ENCODE results near the gene JADE3. TPM values are rescaled to one million over a fixed set of nuclear protein-coding genes. Genes with fewer than 3 reads are reported as not detected.

The JADE3 gene
- total RNA-seq, 1 experiment from 2014 or later = 10.1 TPM

GRCh38 chrX:46992070-46992469, 79.8 kb downstream of the JADE3 start:
- DNase-seq (ENCODE audit: low read depth) = no peak

- DNase-seq (ENCODE audit: low read depth) = no peak
These were observed 81.9 kb downstream of the JADE3 start for GRCh38 chrX:46994096-46994495.

DNA sequence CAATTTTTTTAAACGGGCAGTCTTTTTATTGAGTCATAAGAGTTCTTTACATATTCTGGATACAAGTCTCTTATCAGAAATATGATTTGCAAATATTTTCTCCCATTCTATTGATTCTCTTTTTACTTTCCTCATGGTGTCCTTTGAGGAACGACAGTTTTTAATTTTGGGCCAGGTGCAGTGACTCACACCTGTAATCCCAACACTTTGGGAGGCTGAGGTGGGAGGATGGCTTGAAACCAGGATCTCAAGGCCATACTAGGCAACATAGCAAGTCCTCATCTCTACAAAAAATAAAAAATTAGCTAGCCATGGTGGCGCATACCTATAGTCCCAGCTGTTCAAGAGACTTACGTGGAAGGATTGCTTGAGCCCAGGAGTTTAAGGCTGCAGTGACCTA, 99.9 kb downstream of the JADE3 start:
- DNase-seq (ENCODE audit: low read depth) = no peak

DNA sequence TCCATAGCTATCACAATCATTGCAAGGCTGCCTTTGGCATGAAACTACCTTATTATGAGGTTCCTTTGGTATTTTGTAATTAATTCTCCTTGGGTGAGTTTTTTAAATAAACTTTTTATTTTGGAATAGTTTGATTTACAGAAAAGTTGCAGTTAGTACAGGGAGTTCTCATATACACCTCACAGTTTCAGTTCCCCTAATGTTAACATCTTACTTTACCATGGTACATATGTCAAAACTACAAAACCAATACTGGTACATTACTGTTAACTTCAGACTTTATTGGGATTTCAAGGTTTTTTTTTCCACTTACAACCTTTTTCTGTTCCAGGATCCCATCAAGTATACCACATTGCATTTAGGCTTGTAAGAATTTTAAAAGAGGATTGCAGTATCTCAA, 114.0 kb downstream of the JADE3 start:
- no peak for DNase-seq (ENCODE audit: low read depth)

DNA sequence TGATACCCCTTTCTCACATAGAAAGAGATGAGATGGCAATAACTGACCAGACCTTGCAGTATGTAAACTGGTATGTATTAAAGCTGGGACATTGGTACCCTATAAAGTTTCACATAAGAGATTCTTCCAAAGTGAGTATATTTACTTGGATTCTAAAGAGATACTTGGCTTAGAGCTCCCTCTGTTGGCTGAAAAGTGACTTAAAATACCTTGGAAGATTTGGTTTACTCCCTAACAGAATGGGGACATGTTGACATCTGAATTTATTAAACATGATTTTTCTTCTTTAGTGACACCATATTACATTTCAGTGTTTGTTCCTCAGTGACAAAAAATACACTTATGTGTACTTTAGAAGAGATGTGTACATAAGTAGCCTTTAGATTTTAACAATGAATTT, 118.1 kb downstream of the JADE3 start:
- DNase-seq (ENCODE audit: low read depth) = peak; percentile 10

DNA sequence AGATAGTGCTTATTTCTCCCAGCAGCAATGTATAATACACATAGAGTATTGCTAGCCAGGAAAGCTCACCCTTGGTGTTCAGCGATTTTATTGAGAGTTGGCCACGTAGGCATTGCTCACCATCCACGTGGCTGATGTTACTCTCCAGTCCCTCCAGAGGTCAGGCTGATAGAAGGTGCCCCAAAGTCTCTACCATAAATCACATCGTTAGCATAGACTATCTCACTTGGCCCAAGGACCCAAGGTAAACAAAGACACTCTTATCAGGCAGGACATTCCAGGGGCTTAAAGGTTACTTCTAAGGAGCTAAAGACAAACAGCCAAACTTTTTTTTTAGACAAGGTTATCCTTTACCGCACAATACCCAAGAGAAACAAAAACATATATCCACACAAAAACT, 135.8 kb downstream of the JADE3 start:
- no peak for DNase-seq (ENCODE audit: low read depth)

DNA sequence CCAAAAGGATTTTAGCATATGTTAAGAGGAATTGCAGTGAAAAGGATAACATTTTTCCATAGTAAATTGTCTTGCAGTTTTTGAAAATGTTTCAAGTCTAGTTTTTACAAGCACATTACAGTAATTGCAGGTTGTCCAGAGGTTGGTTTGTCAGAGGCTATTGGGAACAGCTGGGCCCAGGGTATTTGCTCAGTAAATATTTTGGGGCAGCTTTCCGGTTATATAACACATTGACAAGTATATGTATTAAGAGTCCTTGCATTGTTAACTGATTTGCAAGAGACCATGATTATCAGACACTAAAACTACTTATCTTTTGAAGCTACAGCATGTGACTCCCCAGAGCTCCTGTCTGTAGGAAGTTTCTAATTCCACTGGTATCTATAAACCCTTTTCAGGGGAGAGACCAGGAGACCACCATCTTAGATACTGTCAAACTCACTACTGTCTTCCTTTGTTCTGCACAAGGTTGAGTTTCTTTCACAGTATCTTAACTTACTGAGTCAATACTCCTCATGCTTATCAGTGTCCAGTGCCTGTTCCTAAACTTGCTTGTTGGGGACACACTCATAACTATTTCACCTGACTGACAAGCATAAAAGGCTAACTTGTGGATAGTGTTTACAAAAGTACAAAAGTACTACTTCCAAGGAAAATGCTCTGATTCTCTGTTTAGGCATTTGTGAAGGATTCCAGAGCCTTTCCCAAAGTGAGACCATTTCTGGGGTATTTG, 147.1 kb downstream of the JADE3 start:
- no peak for DNase-seq (ENCODE audit: low read depth)

- DNase-seq (ENCODE audit: low read depth) = no peak
These were observed 148.5 kb downstream of the JADE3 start for GRCh38 chrX:47060708-47061107.

GRCh38 chrX:47061238-47061919, 149.2 kb downstream of the JADE3 start:
- DNase-seq (ENCODE audit: low read depth) = no peak

GRCh38 chrX:47063179-47063578, 151.0 kb downstream of the JADE3 start:
- DNase-seq (ENCODE audit: low read depth) = no peak

DNA sequence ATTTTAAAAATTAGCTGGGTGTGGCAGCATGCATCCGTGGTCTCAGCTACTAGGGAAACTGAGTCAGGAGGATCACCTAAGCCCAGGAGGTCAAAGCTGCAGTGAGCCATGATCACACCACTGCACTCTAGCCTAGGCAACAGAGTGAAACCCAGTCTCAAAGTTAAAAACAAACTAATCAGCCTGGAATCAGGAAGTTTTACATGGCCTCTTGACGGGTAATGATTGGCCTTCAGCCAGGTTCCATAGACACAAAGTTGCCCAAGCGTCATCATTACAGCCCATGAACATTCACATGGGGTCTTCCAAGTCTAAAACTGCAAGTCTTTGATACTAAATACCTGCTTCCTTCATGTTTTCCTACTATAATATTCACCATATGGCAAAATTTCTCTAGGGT, 156.0 kb downstream of the JADE3 start:
- no peak for DNase-seq (ENCODE audit: low read depth)

DNA sequence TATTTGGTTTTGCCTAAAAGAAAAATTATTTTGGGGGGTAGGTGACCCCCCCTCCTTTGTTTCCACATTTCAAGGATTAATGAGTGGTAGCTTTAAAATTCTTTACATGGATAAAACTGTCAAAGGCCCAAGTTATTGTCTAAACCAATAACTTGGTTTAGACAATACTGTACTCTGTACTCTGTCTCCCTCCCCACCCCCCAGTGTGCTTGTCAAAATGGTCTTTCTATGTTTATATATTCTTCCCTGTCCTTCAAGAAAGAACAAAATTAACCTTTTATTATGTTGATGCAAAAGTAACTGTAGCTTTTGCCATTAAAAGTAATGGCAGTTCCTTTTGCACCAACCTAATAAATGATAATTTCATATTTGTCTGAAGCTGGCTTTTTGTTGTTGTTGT, 156.5 kb downstream of the JADE3 start:
- DNase-seq (ENCODE audit: low read depth) = no peak

GRCh38 chrX:47078129-47079043, 166.2 kb downstream of the JADE3 start, which contains the start of gene RGN:
Gene RGN (plus strand): TSS chrX:47078443. CDS start chrX:47081145, 2,702 bp downstream.
- no peak for DNase-seq (ENCODE audit: low read depth)

DNA sequence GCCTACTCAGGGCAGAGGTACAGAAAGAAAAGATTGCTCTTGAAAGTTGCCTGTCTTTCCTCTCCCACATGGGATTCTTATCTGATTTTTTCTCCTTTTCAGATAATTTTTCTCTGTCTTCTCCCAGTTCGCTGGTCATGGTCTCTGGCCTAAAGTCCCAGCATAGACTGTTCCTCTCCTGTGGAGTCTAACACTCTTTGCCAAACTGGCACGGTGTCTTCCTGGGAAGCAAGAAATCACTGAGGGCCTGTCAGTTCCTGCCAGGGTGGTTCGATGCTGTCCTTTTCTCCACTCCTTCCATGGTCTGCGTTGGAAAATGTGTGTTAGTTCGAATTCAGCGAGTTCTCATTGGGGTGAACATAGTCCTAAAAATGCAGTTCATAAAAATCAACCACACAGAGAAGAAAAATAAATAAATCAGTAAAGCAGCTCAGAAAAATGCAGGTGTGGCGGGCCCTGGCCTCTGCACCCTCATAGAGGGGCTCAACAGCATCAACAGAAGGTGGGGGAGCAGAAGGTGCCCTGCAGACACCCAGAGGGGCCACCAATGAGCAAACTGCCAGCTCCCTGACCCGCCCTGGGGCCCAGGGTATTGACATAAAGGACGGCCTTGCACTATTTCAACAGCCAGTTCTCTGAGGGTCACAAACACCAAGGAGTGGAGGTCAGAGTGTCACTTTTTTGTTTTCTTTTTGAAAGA, 168.1 kb downstream of the JADE3 start:
- DNase-seq (ENCODE audit: low read depth) = no peak

DNA sequence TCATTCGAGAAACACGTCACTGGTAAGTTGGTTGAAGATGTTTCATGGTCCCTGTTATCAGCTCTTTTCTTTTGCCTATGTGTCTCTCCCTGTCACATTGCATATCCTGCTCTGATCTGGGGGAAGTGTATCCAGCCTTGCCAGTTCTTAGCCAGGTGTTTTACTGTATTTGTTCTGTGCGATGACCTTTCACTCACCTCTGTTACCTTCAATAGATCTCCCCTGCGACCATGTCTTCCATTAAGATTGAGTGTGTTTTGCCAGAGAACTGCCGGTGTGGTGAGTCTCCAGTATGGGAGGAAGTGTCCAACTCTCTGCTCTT, 168.7 kb downstream of the JADE3 start:
- no peak for DNase-seq (ENCODE audit: low read depth)

- DNase-seq (ENCODE audit: low read depth) = no peak
These were observed 179.0 kb downstream of the JADE3 start for GRCh38 chrX:47091149-47091775.

- DNase-seq (ENCODE audit: low read depth) = no peak
These were observed 181.0 kb downstream of the JADE3 start for GRCh38 chrX:47093248-47093647.

DNA sequence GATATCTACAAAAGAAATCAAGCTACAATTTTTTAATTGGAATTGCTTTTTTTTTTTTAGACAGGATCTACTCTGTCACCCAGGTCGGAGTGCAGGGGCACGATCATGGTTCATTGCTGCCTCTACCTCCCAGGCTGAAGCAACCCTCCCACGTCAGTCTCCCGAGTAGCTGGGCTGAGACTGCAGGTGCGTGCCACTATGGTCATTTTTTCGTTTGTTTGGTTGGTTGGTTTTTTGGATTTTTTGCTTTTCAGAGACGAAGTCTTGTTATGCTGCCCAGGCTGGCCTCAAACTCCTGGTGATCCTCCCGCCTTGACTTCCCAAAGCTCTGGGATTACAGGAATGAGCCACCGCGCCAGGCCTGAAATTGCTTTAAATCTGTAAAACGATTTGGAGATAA, 181.6 kb downstream of the JADE3 start:
- no peak for DNase-seq (ENCODE audit: low read depth)

GRCh38 chrX:47097018-47097417, 184.8 kb downstream of the JADE3 start:
- no peak for DNase-seq (ENCODE audit: low read depth)

DNA sequence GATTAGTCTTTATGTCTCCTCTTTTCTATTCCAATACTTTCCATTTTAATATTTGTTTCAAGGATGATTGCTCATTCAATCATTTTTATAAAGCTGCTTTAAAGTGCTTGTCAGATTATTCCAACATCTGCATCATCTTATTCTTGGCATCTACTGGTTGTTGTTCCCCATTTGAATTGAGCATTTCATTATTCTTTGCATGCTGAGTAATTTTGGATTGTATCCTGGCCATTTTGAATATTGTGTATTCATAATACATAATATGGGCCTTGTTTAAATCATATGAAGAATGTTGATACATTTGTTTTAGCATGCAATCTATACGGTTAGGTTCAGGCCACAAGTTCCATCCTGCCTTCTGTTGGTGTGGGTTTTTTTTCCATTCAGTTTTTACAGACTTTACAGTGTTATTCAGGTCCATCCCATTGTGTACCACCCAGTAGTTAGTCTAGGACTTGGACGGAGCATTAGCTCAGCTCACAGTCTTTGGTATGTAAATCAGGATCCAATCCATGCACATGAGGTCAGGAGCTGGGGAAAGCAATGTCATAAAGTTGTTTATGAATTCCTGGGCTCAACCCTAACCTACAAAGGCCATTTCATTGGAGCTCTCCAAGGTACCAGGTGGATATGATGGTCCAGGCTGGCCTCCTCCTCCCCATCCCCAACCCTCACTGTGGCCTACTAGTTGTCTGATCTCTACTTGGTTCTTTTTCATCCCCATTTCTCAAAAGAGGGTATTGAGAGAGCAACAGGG, 186.3 kb downstream of the JADE3 start:
- DNase-seq (ENCODE audit: low read depth) = no peak

Measured in HT1080 (cell line).